GM04503 (cell line): Measurements from ENCODE around the gene AK2.
"Not testable (repeated sequence)": the region's sequence is repeated elsewhere in the genome, so short reads cannot be mapped to it uniquely, and the experiment has no call there.

Experiments
- DNase-seq: peaks from one replicate; pipeline ENCODE4 v3.0.0-alpha.2; 2012; ENCODE audit warnings: low read depth

AK2 gene

GRCh38 chr1:33050221-33051076 lies 13.8 kb upstream of the AK2 start:
- DNase-seq = peak; percentile 90

- no peak for DNase-seq
These were observed 12.7 kb upstream of the AK2 start for GRCh38 chr1:33049371-33049770.

DNA sequence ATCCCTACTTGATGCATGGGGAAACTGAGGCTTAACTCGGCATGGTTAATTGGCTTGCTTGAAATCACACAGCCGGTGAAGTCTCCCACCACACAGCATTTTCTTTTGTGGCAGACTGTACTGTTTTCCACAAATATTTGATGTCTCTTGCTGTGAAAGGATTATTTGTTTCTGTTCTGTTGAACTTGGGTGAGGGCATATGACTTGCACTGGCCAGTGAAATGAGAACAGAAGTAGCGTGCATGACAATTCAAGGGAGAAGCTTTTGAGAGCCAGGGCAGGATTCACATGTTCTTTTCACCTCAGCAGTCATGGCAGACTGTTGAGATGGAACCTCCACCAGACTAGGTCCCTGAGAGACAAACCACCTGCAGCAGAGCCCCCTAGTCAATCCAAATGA lies 11.7 kb upstream of the AK2 start:
- DNase-seq = no peak

DNA sequence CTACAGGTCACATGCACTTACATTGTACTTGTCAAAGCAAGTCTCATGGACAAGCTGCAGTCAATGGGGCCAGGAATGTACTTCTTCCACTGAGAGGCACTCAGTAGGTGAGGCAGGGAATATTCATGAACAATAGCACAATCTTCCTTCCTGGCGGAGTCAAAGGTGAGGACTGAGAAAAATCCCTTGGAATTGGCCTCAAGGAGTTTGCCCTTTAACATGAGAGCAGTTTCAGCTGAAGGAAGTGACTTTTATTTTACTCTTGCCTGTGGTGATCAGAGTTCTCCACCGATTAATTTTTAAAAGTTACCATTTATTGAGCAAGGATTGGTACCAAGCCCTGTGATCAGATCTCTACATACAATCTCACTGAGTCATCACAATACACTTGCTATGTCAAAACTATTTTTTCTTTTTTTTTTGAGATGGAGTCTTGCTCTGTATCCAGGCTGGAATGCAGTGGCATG lies 11.2 kb upstream of the AK2 start:
- no peak for DNase-seq

GRCh38 chr1:33047290-33047689 lies 10.6 kb upstream of the AK2 start:
- no peak for DNase-seq

GRCh38 chr1:33046234-33046633 lies 9.6 kb upstream of the AK2 start:
- DNase-seq = not testable (repeated sequence)

- DNase-seq = no peak
These were observed 9.1 kb upstream of the AK2 start for GRCh38 chr1:33045814-33046213.

- DNase-seq = no peak
These were observed 8.6 kb upstream of the AK2 start for GRCh38 chr1:33045246-33045645.

DNA sequence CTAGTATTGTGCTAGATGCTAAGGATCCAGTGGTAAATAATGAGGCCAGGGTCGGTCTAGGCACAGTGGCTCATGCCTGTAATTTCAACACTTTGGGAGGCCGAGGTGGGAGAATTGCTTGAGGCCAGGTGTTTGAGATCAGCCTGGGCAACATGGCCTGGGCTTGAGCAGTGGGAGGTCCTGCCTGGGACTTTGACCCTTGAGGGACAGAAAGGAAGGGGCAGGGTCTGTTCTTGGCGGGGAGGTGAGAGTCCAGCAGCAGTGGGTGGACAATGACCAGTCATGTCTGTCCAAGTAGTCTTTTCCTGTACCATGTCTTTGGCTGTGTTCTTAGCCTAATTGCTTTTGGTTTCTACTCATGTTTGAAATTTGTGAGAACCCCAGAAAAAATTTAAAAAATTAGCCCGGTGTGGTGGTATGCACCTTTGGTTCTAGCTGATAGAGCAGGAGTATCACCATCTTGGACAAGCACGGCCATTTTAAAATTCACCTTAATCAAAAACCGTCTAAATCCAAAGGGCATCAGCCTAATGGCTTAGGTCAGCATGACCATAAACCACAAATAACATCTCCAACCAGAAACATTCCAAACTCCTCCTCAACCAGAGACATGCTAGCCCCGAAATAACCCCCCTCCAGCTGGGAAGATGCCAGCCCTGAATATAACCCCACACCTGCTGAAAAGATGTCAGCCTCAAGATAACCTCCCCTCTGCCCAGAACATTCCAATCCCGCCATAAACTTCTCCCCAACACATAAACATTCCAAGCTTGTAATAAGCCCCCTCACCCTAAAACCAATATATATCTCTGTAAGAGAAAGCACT lies 6.8 kb upstream of the AK2 start:
- no peak for DNase-seq

DNA sequence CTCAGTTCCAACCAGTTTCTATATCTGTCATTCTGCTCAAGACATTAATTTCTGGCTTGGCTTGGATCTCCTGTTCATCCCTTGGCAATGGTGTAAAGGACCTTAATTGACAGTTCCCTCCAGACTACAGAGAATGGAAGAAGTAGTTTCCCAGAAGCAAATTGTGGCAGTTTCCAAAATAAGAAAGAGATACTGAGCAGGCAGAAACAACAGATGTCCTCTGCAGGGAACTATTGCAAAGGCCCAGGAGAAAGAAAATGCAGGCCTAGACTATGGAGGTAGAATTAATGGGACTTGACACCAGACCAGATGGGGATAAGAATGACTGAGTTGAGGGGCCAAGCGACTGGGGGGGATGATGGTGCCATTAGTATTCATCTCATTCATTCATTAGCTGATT lies 6.1 kb upstream of the AK2 start:
- no peak for DNase-seq

- DNase-seq = no peak
These were observed 4.3 kb upstream of the AK2 start for GRCh38 chr1:33041026-33041425.

- DNase-seq = no peak
These were observed 3.2 kb upstream of the AK2 start for GRCh38 chr1:33039840-33040239.

DNA sequence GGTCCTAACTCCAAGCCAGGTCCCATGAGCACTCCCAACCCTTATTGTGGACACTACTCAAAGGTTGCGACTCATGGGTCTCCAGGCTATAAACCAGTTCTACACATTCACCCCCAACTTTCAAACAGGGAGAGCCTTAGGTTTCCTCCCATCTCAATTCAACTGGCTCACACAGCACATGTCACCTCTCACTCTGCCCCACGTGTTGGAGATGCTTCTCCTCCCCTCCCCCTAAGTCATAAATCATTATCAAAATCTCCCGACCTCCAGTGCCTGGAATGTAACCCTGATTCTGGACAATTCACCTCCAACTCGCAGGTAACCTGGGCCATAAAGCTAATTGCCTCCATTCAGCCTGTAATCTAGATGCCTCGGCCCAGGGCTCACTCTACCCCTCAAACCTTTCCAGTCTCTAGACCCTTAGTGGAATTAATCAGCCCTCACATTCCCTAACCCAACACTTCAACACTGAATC lies 595 bp downstream of the AK2 start:
- DNase-seq = no peak

GRCh38 chr1:33032126-33032869 lies 4.4 kb downstream of the AK2 start:
- no peak for DNase-seq

DNA sequence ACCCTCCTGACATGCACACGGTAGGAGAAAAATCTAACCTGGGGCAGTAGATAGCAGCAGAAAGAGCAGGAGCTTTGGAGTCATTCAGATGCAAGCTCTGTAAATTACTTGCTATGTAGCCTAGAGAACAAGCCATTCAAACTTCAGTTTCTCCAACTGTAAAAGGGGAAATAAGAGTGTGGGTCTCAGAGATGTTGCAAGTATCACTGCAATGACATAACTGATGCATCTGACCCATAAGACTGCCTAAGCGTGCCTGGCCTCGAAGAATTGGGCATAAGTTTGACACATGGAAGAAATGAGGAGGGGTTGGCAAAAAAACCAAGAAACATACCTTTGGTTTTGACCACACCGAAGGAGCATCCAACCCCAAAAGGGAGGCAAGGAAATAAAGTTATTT lies 5.2 kb downstream of the AK2 start:
- DNase-seq = no peak

DNA sequence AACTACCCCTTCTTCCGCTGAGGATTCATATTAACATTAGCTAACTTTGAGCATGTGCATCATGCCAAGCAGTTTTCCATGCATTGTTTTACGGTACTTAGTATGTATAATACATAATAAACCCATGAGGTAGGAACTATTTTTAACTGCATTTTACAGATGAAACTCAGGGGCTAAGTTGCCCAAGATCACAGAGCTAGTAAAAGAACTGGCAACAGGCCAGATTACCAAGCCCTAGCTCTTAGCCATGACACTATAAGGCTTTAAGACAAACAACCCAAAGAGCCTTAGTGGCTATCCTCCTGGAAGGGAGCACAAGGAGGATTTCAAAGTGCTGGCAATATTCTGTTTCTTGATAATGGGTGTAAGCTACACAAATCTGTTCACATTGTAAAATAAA lies 6.1 kb downstream of the AK2 start:
- no peak for DNase-seq

DNA sequence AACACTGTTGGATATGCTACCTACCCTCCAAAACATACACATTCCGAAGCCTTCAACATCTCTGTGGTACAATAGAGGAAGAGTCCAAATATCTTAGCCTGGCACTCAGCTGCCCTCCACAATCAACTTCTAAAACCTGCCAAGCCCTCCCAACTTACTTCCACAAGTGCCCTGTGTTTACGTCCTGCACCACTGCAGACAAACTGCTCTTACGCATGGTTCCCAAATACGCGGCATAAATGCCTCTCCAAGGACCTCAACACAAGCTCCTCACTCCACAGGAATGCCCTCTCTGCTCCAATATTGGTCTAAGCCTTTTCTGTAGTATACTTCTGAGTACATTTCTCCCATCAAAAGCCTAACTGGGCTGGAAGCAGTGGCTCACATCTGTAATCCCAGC lies 6.8 kb downstream of the AK2 start:
- no peak for DNase-seq

DNA sequence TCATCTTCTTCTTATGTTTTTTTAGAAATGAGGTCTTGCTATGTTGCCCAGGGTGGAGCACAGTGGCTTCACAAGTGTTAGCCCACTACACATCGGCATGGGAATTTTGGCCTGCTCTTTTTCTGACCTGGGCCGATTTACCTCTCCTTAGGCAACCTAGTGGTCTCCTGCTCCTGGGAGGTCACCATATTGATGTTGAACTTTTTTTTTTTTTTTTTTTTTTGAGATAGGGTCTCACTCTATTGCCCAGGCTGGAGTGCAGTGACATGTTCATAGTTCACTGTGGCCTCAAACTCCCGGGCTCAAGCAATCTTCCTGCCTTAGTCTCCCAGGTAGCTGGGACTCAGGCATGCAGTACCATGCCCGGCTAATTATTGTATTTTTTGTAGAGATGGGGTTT lies 7.5 kb downstream of the AK2 start:
- DNase-seq = no peak

DNA sequence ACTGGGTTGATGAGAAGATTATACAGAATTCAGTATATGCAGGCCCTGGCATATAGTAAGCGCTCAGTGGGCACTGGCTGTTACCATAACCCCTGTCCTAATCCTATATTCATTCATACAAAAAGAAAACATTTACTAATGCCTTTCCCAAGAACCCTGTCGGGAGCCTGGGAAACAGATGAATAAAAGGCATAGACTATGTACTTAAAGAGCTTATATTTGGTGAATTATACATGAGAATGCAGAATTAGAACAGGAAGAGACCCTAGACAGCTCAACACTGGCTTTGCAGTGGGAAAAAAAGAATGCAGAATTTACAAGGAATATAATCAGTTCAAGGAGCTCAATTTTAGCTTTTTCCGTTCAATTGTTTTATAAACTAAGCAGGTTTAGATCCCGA lies 10.9 kb downstream of the AK2 start:
- no peak for DNase-seq

DNA sequence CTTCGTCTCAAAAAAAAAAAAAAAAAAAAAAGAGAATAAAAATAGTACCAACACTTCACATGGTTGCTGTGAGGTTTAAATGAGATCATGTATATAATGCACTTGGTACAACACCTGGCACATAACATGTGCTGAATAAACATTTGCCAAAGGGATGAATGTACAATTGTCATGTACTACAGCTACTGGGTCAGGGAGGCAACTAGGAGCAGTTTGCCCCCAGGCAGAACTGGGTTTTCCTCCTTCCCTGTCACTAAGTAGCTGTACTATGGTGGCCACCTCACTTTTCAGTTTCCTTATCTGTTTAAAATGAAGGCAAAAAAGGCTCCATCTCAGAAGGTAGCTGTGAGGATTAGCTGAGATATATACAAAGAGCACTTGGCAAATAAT lies 11.5 kb downstream of the AK2 start:
- no peak for DNase-seq

- not testable (repeated sequence) for DNase-seq
These were observed 12.1 kb downstream of the AK2 start for GRCh38 chr1:33024430-33025179.
